Measurements from ENCODE around the gene WDR59. TPM values are rescaled to one million over a fixed set of nuclear protein-coding genes. Genes with fewer than 3 reads are reported as not detected.

WDR59 gene
- polyA plus RNA-seq, 2 of the 4 experiments (the other 2 are of a cell fraction), result 33.4 to 52.2 TPM

DNA sequence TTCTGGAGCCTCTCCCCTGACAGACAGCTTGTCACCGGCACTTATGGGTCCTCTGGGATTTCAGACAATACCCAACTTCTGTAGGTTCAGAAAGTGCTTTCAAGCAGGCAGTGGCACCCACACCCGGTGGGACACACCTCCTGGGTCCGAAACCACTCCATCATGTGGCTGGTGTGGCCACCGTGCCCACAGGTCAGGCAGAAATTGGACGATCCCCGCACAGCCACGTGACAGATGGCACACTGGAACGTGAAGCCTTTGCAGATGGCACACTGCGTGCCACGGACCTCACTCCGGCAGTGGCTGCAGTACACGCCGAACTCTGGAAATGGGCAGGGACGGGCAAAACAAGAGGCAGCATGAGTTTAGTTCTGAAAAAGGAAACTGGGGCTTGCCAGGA, 110.8 kb downstream of the WDR59 start:
- FAIRE-seq (no peak), DNase-seq (ENCODE audit: low read depth in 1 of 2, low spot score in 1 of 2) (no peak), ATAC-seq (no peak)
- POLR2A ChIA-PET, result no interaction called here
- Histone ChIP-seq H3K4me2 (no peak overlapping the region), H3K27ac (no peak overlapping the region), H3K9me3 (no peaks in the 10 kb centered on the region), H3K4me3 (no peak overlapping the region), H3K4me1 (peaks cover 5% of the 10 kb centered on the region; the same call in 2 of the 3 replicates)
- TF ChIP-seq, protein P1, sequence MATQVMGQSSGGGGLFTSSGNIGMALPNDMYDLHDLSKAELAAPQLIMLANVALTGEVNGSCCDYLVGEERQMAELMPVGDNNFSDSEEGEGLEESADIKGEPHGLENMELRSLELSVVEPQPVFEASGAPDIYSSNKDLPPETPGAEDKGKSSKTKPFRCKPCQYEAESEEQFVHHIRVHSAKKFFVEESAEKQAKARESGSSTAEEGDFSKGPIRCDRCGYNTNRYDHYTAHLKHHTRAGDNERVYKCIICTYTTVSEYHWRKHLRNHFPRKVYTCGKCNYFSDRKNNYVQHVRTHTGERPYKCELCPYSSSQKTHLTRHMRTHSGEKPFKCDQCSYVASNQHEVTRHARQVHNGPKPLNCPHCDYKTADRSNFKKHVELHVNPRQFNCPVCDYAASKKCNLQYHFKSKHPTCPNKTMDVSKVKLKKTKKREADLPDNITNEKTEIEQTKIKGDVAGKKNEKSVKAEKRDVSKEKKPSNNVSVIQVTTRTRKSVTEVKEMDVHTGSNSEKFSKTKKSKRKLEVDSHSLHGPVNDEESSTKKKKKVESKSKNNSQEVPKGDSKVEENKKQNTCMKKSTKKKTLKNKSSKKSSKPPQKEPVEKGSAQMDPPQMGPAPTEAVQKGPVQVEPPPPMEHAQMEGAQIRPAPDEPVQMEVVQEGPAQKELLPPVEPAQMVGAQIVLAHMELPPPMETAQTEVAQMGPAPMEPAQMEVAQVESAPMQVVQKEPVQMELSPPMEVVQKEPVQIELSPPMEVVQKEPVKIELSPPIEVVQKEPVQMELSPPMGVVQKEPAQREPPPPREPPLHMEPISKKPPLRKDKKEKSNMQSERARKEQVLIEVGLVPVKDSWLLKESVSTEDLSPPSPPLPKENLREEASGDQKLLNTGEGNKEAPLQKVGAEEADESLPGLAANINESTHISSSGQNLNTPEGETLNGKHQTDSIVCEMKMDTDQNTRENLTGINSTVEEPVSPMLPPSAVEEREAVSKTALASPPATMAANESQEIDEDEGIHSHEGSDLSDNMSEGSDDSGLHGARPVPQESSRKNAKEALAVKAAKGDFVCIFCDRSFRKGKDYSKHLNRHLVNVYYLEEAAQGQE (IDR thresholded peaks at IDR 0.05), result no peak
- no peak for TF ChIP-seq RFX5 (IDR thresholded peaks at IDR 0.05)
- TF ChIP-seq SMC3 (IDR thresholded peaks at IDR 0.05), result no peak
- TF ChIP-seq, protein P2, sequence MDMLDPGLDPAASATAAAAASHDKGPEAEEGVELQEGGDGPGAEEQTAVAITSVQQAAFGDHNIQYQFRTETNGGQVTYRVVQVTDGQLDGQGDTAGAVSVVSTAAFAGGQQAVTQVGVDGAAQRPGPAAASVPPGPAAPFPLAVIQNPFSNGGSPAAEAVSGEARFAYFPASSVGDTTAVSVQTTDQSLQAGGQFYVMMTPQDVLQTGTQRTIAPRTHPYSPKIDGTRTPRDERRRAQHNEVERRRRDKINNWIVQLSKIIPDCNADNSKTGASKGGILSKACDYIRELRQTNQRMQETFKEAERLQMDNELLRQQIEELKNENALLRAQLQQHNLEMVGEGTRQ (IDR thresholded peaks at IDR 0.05), result no peak
- 93% methylated on average over 14 of the region's 14 CpGs for WGBS (ENCODE audit: missing lambda C conversion rate)
- CTCF ChIA-PET, result interaction anchor here (0.7 to 5.0 kb wide), 3 partner anchors 11 to 200 kb away, joined by 3 to 55 read pairs (median 4); no protein-coding TSS in a partner anchor

DNA sequence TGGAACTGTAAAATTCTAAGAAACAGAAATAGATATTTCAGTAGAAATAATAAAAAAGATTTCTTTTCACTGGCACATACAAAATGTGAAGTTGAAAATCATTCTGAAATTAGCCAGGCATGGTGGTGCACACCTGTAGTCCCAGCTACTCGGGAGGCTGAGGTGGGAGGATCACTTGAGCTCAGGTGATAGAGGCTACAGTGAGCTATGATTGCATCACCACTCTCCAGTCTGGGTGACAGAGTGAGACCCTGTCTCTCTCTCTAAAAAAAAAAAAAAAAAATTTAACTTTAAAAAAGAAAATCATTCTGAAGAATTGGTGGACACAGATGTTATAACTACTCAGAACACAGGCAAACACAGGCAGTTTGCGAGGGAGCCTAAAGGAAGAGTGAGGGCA, 112.6 kb downstream of the WDR59 start:
- WGBS (ENCODE audit: missing lambda C conversion rate), result 86% methylated on average over 2 of the region's 2 CpGs
- FAIRE-seq (no peak), DNase-seq (ENCODE audit: low read depth in 1 of 2, low spot score in 1 of 2) (no peak), ATAC-seq (no peak)
- Histone ChIP-seq H3K9me3 (no peaks in the 10 kb centered on the region), H3K27ac (no peak overlapping the region), H3K4me1 (peaks cover 5% of the 10 kb centered on the region; the same call in 2 of the 3 replicates), H3K4me2 (no peak overlapping the region), H3K4me3 (no peak overlapping the region)
- ChIA-PET CTCF (interaction anchor here (5.0 kb wide), 1 partner anchor 10 kb away, joined by 55 read pairs; no protein-coding TSS in a partner anchor), POLR2A (no interaction called here)
- TF ChIP-seq MAZ (IDR thresholded peaks at IDR 0.05; ENCODE audit: borderline replicate concordance, low read depth, low read length), result no peak
- TF ChIP-seq POLR2A (IDR thresholded peaks at IDR 0.05; ENCODE audit: low read length), result no peak
- TF ChIP-seq MYC (IDR thresholded peaks at IDR 0.05; ENCODE audit: borderline replicate concordance, low read length), result no peak
- TF ChIP-seq MAFK (IDR thresholded peaks at IDR 0.05; ENCODE audit: partially characterized antibody), result no peak
- TF ChIP-seq NPAS2 (CRISPR knock-in tag; IDR thresholded peaks at IDR 0.05; ENCODE audit: borderline replicate concordance), result no peak
- TF ChIP-seq, protein P3, sequence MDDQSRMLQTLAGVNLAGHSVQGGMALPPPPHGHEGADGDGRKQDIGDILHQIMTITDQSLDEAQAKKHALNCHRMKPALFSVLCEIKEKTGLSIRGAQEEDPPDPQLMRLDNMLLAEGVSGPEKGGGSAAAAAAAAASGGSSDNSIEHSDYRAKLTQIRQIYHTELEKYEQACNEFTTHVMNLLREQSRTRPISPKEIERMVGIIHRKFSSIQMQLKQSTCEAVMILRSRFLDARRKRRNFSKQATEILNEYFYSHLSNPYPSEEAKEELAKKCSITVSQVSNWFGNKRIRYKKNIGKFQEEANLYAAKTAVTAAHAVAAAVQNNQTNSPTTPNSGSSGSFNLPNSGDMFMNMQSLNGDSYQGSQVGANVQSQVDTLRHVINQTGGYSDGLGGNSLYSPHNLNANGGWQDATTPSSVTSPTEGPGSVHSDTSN (IDR thresholded peaks at IDR 0.05), result no peak
- no peak for TF ChIP-seq ZFP36 (IDR thresholded peaks at IDR 0.05; ENCODE audit: borderline replicate concordance, partially characterized antibody)
- TF ChIP-seq HOXB5 (CRISPR knock-in tag; IDR thresholded peaks at IDR 0.05), result no peak

DNA sequence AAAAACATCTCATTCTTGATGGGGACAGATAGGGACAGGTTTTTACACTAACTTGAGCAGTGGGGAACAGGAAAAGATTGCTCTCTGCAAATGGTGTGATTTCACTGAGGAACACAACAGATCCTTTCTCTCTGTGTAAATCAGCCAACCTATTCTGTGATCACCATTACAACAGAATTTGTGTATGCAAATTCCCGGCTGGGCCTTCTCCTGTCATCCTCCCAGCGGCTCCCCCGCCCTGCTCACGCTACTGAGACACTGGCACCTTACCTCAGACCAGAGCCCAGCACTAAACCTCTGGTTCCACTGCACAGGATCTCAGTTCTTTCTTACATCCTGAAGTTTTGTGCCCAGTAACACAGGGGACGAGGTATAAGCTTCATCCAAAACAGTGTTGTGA, 113.3 kb downstream of the WDR59 start:
- no peak overlapping the region for H3K4me3 ChIP-seq
- no peak overlapping the region for H3K4me2 ChIP-seq
- DNase-seq (ENCODE audit: low read depth in 1 of 2, low spot score in 1 of 2) (no peak), ATAC-seq (no peak), FAIRE-seq (no peak)
- ChIA-PET CTCF (interaction anchor here (0.6 to 5.0 kb wide), 2 partner anchors 9 to 150 kb away, joined by 3 to 55 read pairs; no protein-coding TSS in a partner anchor), POLR2A (no interaction called here)
- TF ChIP-seq POLR2AphosphoS2 (conservative IDR thresholded peaks at IDR 0.05; ENCODE audit: low read length) (no peak), NPAS2 (CRISPR knock-in tag; IDR thresholded peaks at IDR 0.05; ENCODE audit: borderline replicate concordance) (no peak), ZSCAN20 (CRISPR knock-in tag; IDR thresholded peaks at IDR 0.05) (no peak), RARB (CRISPR knock-in tag; IDR thresholded peaks at IDR 0.05) (no peak), MAZ (IDR thresholded peaks at IDR 0.05; ENCODE audit: borderline replicate concordance, low read depth, low read length) (no peak), CHD4 (IDR thresholded peaks at IDR 0.05; ENCODE audit: borderline replicate concordance) (no peak), NR3C1 (IDR thresholded peaks at IDR 0.05) (no peak), EHF (CRISPR knock-in tag; IDR thresholded peaks at IDR 0.05) (no peak), SREBF2 (IDR thresholded peaks at IDR 0.05) (no peak), CBX8 (IDR thresholded peaks at IDR 0.05) (no peak), EHMT2 (IDR thresholded peaks at IDR 0.05; ENCODE audit: low read depth) (no peak), HOXA7 (CRISPR knock-in tag; IDR thresholded peaks at IDR 0.05) (no peak), GATA3 (IDR thresholded peaks at IDR 0.05; ENCODE audit: borderline replicate concordance) (no peak), MYC (IDR thresholded peaks at IDR 0.05; ENCODE audit: borderline replicate concordance, low read length) (no peak), ZC3H11A (IDR thresholded peaks at IDR 0.05) (no peak)
- TF ChIP-seq, protein P4, sequence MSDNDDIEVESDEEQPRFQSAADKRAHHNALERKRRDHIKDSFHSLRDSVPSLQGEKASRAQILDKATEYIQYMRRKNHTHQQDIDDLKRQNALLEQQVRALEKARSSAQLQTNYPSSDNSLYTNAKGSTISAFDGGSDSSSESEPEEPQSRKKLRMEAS (IDR thresholded peaks at IDR 0.05), result no peak
- TF ChIP-seq, protein P5, sequence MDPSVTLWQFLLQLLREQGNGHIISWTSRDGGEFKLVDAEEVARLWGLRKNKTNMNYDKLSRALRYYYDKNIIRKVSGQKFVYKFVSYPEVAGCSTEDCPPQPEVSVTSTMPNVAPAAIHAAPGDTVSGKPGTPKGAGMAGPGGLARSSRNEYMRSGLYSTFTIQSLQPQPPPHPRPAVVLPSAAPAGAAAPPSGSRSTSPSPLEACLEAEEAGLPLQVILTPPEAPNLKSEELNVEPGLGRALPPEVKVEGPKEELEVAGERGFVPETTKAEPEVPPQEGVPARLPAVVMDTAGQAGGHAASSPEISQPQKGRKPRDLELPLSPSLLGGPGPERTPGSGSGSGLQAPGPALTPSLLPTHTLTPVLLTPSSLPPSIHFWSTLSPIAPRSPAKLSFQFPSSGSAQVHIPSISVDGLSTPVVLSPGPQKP (IDR thresholded peaks at IDR 0.05; ENCODE audit: low read depth, low read length), result no peak
- TF ChIP-seq, protein P3 (IDR thresholded peaks at IDR 0.05), result no peak
- TF ChIP-seq, protein P6, sequence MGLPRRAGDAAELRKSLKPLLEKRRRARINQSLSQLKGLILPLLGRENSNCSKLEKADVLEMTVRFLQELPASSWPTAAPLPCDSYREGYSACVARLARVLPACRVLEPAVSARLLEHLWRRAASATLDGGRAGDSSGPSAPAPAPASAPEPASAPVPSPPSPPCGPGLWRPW (IDR thresholded peaks at IDR 0.05), result no peak
- peaks cover 5% of the 10 kb centered on the region; the same call in 2 of the 3 replicates for H3K4me1 ChIP-seq
- 85% methylated on average over 5 of the region's 5 CpGs for WGBS (ENCODE audit: missing lambda C conversion rate)
- no peaks in the 10 kb centered on the region for H3K9me3 ChIP-seq
- H3K27ac ChIP-seq, result no peak overlapping the region
